PC-9 (cell line): ENCODE results near the gene LEKR1. TPM values are rescaled to one million over a fixed set of nuclear protein-coding genes. Genes with fewer than 3 reads are reported as not detected.

ENCODE experiments used
- BruUV-seq: library from RNA; stranded (reverse); fragments of 400-500 nt; replicated peaks from 2 replicates; lab custom pipeline; 2021; lab: Mats Ljungman, UMichigan
- CTCF ChIA-PET: fragments of 300-600 bp; sonication (Branson Sonifier 250); formaldehyde crosslinking; loops from one replicate; lab custom pipeline; 2022; ENCODE audit warnings: antibody characterized with exemption; lab: Charles Lee
- POLR2A ChIA-PET: fragments of 300-600 bp; sonication (Branson Sonifier 250); formaldehyde crosslinking; loops from one replicate; lab custom pipeline; 2022; ENCODE audit warnings: antibody characterized with exemption; ENCODE audit not compliant: unreplicated experiment; lab: Charles Lee
- DNase-seq, 2 experiments: peaks; one replicate each; pipeline versions ENCODE4 v3.0.0 to v3.0.0-alpha.2; 2015 to 2022; ENCODE audit warnings: mixed read lengths in 1 of 2
- H2AFZ ChIP-seq: fragments of 200-600 bp; sonication (generic); 2 replicates; pipeline ENCODE4 v1.8.1; 2017; ENCODE audit warnings: antibody characterized with exemption
- H3F3A ChIP-seq: fragments of 200-600 bp; sonication (generic); 2 replicates; pipeline ENCODE4 v1.8.1; 2017; ENCODE audit warnings: antibody characterized with exemption, mild to moderate bottlenecking, low read depth; ENCODE audit not compliant: insufficient read depth
- H3K27ac ChIP-seq: fragments of 200-600 bp; sonication (generic); 2 replicates; pipeline ENCODE4 v1.6.1; 2016; ENCODE audit warnings: mixed run types
- H3K27me3 ChIP-seq: fragments of 200-600 bp; sonication (generic); 2 replicates; pipeline ENCODE4 v1.6.1; 2016; ENCODE audit warnings: low read depth, mixed run types; ENCODE audit not compliant: insufficient read depth
- H3K36me3 ChIP-seq: fragments of 200-600 bp; sonication (generic); 2 replicates; pipeline ENCODE4 v1.6.1; 2016; ENCODE audit warnings: low read depth, mixed run types
- H3K4me1 ChIP-seq: fragments of 200-600 bp; sonication (generic); replicated peaks from 2 replicates; pipeline ENCODE4 v1.6.1; 2016; ENCODE audit warnings: mixed run types; ENCODE audit not compliant: insufficient read depth
- H3K4me2 ChIP-seq: fragments of 200-600 bp; sonication (generic); 2 replicates; pipeline ENCODE4 v1.6.1; 2017; ENCODE audit warnings: mixed run types
- H3K4me3 ChIP-seq: fragments of 200-600 bp; sonication (generic); 2 replicates; pipeline ENCODE4 v1.6.1; 2016; ENCODE audit warnings: mixed run types
- H3K79me2 ChIP-seq: fragments of 200-600 bp; sonication (generic); 2 replicates; pipeline ENCODE4 v1.6.1; 2017; ENCODE audit warnings: low read depth, mixed run types
- H3K9me2 ChIP-seq: fragments of 200-600 bp; sonication (generic); 2 replicates; pipeline ENCODE4 v1.8.1; 2017; ENCODE audit warnings: mild to moderate bottlenecking; ENCODE audit not compliant: insufficient read depth
- H3K9me3 ChIP-seq: fragments of 200-600 bp; sonication (generic); 2 replicates; pipeline ENCODE4 v1.8.1; 2016; ENCODE audit warnings: low read depth; ENCODE audit not compliant: insufficient read depth
- H4K20me1 ChIP-seq: fragments of 200-600 bp; sonication (generic); 2 replicates; pipeline ENCODE4 v1.8.1; 2017; ENCODE audit not compliant: insufficient read depth
- EZH2 ChIP-seq: fragments of 200-600 bp; sonication (generic); IDR thresholded peaks from 2 replicates; pipeline ENCODE4 v1.8.0; 2017; ENCODE audit warnings: antibody characterized with exemption, low read depth
- intact Hi-C: fragments of 100-400 bp; cut with micrococcal nuclease; formaldehyde crosslinking; loops from one replicate; pipeline ENCODE4 v1.10.0; 2022; ENCODE audit not compliant: unreplicated experiment
- total RNA-seq: library from RNA; stranded (reverse); gene quantifications from 2 replicates; pipeline ENCODE4 v1.2.3, GENCODE V29; 2021
- TF ChIP-seq, protein P1 (sequence below): fragments of 200-600 bp; sonication (generic); conservative IDR thresholded peaks from 2 replicates; pipeline ENCODE4 v1.6.1; 2017; ENCODE audit warnings: mixed run types, antibody characterized with exemption, mild to moderate bottlenecking, moderate library complexity

LEKR1 gene
- total RNA-seq, 1 experiment from 2014 or later: 3.9 TPM

DNA sequence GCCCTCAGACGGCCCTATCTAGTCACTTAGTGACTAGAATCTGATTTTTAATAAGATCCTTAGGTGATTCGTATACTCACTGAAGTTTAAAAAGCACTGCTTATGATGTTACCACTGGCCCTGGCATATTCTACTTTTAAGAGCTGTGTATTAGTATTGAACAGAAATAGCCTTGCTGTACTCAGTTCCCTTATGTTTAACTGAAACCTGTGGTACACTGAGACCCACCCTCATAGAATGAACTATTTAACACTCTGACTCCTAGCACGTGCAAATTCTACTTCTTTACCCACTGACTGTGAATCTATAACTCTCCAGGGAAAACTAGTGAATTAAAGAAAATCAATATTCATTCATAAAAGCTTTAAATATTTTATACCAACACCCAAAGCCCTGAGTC lies 224.9 kb downstream of the LEKR1 start:
- Histone ChIP-seq H3K9me2 (no peaks in the 10 kb centered on the region), H3K4me2 (no peak overlapping the region), H3K4me3 (no peak overlapping the region), H3K79me2 (no peaks in the 10 kb centered on the region), H3K9me3 (no peaks in the 10 kb centered on the region), H3K4me1 (no peaks in the 10 kb centered on the region), H3K36me3 (no peaks in the 10 kb centered on the region), H3K27me3 (no peaks in the 10 kb centered on the region), H2AFZ (no peak overlapping the region), H4K20me1 (no peaks in the 10 kb centered on the region), H3K27ac (no peak overlapping the region), H3F3A (no peaks in the 10 kb centered on the region)
- BruUV-seq: no TSS peak
- DNase-seq: no peak
- CTCF ChIA-PET: no interaction called here
- POLR2A ChIA-PET: no interaction called here
- TF ChIP-seq EZH2: no peak
- TF ChIP-seq, protein P1, sequence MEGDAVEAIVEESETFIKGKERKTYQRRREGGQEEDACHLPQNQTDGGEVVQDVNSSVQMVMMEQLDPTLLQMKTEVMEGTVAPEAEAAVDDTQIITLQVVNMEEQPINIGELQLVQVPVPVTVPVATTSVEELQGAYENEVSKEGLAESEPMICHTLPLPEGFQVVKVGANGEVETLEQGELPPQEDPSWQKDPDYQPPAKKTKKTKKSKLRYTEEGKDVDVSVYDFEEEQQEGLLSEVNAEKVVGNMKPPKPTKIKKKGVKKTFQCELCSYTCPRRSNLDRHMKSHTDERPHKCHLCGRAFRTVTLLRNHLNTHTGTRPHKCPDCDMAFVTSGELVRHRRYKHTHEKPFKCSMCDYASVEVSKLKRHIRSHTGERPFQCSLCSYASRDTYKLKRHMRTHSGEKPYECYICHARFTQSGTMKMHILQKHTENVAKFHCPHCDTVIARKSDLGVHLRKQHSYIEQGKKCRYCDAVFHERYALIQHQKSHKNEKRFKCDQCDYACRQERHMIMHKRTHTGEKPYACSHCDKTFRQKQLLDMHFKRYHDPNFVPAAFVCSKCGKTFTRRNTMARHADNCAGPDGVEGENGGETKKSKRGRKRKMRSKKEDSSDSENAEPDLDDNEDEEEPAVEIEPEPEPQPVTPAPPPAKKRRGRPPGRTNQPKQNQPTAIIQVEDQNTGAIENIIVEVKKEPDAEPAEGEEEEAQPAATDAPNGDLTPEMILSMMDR: no peak
- intact Hi-C loops: no loop called here

DNA sequence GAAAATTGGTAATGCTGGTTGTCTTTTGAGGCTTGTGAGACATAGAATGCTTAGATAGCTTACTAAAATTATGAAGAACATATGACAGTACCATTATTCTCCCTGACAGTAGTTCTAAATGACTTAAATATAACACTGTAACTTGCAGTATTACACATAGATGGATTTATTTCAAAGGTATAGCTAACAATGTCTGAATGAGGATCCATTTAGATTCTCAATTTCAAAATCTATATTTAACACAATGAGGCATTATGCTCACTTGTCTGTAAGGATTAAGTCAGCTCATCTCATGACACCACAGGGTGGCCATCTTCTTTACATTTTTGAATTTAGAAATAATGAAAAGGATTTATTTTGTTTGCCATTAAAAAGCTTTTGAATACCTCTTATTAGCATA lies 225.4 kb downstream of the LEKR1 start:
- no peak overlapping the region for H3K4me3 ChIP-seq
- DNase-seq: no peak
- H3F3A ChIP-seq: no peaks in the 10 kb centered on the region
- H3K79me2 ChIP-seq: no peaks in the 10 kb centered on the region
- H3K36me3 ChIP-seq: no peaks in the 10 kb centered on the region
- H3K9me3 ChIP-seq: no peaks in the 10 kb centered on the region
- H4K20me1 ChIP-seq: no peaks in the 10 kb centered on the region
- no peak overlapping the region for H3K4me2 ChIP-seq
- ChIA-PET CTCF (no interaction called here), POLR2A (no interaction called here)
- no peaks in the 10 kb centered on the region for H3K4me1 ChIP-seq
- H2AFZ ChIP-seq: no peak overlapping the region
- no peaks in the 10 kb centered on the region for H3K27me3 ChIP-seq
- no peak overlapping the region for H3K27ac ChIP-seq
- H3K9me2 ChIP-seq: no peaks in the 10 kb centered on the region
- TF ChIP-seq EZH2: no peak
- TF ChIP-seq, protein P1: no peak
- intact Hi-C loops: no loop called here
- BruUV-seq: no TSS peak

DNA sequence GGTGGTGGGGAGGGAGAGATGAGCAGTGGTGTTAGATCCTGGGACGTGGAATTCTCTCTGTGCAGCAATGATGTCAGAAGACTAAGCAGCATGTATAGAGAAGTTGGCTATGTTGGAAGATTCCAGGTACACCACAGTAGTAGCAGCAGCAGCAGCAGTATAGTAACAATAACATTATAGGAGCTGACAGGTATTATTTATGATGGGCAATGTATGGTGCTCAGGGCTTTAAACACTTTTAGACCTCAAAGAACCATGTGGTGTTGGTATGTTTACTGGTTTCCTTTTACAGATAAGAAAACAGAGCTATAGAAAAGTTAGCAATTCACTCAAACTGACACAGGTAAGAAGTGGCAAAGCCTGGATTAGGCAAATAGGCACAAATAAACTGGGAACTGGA lies 229.9 kb downstream of the LEKR1 start:
- Histone ChIP-seq H3K27ac (no peak overlapping the region), H2AFZ (no peak overlapping the region), H3K36me3 (no peaks in the 10 kb centered on the region), H3K9me2 (no peaks in the 10 kb centered on the region), H3K27me3 (no peaks in the 10 kb centered on the region), H3K9me3 (no peaks in the 10 kb centered on the region), H3K4me3 (no peak overlapping the region), H4K20me1 (no peaks in the 10 kb centered on the region), H3F3A (no peaks in the 10 kb centered on the region), H3K4me1 (no peaks in the 10 kb centered on the region), H3K79me2 (no peaks in the 10 kb centered on the region), H3K4me2 (no peak overlapping the region)
- BruUV-seq: no TSS peak
- intact Hi-C loops: no loop called here
- no peak for TF ChIP-seq EZH2
- no peak for DNase-seq
- CTCF ChIA-PET: no interaction called here
- POLR2A ChIA-PET: no interaction called here

DNA sequence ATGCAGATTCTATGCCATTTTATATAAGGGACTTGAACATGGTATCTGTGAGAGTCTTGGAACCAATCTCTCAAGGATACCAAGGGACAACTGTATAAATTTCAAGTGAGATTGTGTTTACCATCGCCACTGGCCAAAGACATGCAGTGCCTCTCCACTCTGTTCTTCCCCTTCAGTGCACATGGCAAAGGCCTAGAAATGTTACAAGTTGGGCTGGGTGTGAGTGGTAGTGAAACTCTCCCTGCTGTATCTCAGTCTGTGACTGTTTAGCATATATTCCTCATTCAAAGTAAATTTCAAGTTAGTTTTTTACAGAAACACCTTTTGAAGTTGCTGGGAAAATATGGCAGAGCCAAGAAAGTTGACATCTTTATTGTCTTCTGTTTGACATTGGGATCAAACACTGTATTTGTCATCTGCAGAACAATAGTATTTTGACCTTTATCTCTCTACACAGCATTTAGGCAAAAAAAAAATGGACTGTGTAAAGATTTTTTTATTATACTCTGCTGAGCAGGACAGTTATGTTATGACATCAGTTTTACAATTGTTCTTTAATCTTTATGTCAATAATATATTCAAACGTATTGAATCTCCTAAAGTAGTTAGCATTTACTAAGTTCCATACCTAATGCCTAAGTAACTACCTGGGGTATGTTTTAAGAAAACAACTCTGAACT lies 232.4 kb downstream of the LEKR1 start:
- intact Hi-C loops: no loop called here
- ChIA-PET POLR2A (no interaction called here), CTCF (no interaction called here)
- no peak for DNase-seq
- no peaks in the 10 kb centered on the region for H3K79me2 ChIP-seq
- TF ChIP-seq, protein P1: no peak
- no peak for TF ChIP-seq EZH2
- no peaks in the 10 kb centered on the region for H3K27me3 ChIP-seq
- no peak overlapping the region for H3K4me3 ChIP-seq
- no peak overlapping the region for H2AFZ ChIP-seq
- H3K27ac ChIP-seq: no peak overlapping the region
- no peaks in the 10 kb centered on the region for H3F3A ChIP-seq
- BruUV-seq: no TSS peak
- no peaks in the 10 kb centered on the region for H3K4me1 ChIP-seq
- H3K4me2 ChIP-seq: no peak overlapping the region
- no peaks in the 10 kb centered on the region for H3K9me2 ChIP-seq
- H4K20me1 ChIP-seq: no peaks in the 10 kb centered on the region
- H3K36me3 ChIP-seq: no peaks in the 10 kb centered on the region
- H3K9me3 ChIP-seq: no peaks in the 10 kb centered on the region
